NK-92 (cell line): ENCODE measurements around the gene INHBB.
"Not testable (repeated sequence)": the region's sequence is repeated elsewhere in the genome, so short reads cannot be mapped to it uniquely, and the experiment has no call there.

ENCODE experiments used
- DNase-seq: peaks from one replicate; lab custom pipeline; 2025; ENCODE audit not compliant: unreplicated experiment; lab: John Stamatoyannopoulos, UW

Gene INHBB

DNA sequence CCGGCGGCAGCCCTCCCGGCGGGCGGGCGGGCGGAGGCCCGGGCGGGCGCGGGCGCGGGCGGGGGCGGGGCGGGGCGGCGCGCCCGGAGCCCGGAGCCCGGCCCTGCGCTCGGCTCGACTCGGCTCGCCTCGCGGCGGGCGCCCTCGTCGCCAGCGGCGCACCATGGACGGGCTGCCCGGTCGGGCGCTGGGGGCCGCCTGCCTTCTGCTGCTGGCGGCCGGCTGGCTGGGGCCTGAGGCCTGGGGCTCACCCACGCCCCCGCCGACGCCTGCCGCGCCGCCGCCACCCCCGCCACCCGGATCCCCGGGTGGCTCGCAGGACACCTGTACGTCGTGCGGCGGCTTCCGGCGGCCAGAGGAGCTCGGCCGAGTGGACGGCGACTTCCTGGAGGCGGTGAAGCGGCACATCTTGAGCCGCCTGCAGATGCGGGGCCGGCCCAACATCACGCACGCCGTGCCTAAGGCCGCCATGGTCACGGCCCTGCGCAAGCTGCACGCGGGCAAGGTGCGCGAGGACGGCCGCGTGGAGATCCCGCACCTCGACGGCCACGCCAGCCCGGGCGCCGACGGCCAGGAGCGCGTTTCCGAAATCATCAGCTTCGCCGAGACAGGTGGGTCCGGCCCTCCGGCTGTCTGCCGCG is at the start of gene INHBB:
Gene INHBB (plus strand): TSS at position 111 of the 641 bp plus-strand sequence. CDS start 53 bp downstream, at position 164.
- DNase-seq: no peak

DNA sequence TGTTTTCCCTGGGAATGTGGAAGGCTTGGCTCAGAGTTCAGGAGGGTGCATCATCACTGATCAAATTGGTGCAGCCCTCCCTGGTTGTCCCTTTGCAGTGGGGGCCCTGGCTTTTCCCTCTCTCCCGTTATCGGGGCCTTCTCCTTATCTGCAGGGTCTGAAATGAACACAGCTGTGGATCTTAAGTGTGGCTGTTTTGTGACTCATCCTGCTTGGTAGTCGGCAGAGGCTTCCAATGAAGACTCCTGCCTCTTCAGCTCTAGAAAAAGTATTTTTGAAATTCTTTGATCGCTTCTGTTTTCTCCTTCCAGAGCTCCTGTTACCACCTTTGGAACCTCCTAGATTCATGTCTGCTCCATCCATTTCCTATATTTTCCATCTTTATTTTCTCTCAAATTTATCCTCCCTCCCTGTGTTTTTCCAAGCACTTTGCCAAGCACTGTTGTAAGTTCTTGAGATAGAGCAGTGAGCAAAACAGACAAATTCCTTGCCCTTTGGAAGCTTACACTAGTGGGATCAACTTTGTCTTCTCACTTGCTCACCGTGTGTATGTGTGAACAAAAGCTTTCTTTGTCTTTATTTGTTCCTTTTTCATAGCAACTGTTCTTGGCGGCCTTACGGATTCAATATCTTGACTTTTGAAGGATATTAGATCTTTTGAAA is 47.6 kb upstream of the INHBB start:
- DNase-seq: no peak

DNA sequence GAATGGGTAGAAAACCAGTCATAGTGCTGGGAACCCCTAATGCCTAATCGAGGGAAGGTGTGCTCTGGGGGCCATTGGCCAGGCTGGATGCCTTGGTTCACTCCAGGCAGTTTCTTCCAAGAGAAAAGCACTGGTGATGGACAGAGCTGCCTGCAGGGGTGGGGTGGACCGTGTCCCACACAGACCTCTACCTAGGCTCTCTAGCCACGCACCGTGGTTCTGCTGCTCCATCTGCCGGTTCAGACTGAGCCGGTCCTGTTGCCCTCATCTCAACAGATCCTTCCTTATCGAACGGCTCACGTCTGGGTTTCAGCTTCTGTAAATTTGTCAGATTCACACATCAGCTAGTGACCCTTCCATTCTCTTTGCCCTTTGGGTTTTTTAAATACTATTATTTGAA is 46.9 kb upstream of the INHBB start:
- DNase-seq: no peak

DNA sequence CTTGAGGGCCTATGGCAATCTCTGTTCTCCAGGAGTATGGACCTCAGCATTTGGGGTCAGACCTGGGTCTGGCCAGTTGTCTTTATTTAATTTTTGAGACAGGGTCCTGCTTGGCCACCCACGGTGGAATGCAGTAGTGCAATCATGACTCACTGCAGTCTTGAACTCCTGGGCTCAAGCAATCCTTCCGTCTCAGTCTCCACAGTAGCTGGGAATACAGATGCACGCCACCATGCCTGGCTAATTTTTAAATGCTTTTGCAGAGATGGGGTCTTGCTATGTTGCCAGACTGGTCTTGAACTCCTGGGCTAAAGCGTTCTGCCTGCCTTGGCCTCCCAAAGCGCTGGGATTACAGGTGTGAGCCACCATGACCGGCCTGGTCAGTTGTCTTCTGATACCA is 46.4 kb upstream of the INHBB start:
- DNase-seq: no peak

DNA sequence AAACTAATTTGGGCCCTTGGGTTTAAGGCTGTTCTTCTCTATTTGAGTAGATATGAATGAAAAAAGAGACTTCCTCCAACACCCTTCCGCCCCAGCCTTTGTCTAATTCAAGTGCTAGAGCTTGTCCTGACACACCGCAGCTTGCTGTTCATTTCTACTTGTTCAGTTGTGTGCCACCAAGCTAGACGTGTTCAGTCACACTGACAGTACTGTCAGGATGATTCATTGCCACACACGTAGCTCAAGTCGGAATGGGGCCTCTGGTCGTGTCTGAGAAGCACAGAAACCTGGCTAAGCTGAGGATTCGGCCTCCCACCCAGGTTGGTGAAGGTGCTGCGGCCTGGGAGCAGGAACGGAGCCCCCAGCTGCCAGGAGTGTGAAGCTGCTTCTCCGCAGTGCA is 45.6 kb upstream of the INHBB start:
- DNase-seq: no peak

DNA sequence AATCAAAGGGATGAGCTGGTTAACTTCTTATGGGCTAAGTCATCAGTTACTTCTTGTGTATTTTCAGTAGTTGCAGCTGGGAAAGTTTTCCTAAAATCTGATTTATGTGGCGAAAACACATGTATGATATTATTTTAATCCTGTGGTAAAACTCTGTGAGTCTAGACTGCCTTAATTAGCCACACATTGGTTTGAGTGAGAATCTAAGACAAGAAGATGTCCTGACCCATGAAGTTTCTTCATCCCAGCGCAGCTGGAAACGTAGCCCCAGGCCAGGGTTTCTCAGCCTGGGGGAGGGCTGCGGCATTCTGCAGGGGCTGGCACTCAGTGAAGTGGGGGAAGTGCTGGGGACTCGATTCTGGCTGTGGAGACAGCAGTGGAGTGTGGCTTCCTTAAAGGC is 44.7 kb upstream of the INHBB start:
- no peak for DNase-seq

DNA sequence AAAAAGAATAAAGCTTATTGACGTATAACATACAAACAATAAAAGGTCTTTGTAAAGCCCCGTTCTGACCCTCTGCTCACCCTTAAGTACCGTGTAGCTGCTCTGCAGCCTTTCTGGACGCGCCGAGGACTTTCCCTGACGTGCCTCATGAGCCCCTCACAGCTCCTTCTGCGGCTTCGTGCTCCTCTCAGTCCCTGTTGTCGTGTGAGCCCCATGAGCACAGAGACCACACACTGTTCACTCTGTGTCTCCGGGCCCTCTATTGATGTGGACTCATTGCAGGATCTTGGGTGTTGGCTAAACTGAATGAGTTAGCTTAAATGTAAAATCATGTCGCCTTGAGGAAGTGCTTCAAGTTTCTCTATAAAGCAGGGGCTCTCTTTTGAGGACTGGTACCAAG is 43.6 kb upstream of the INHBB start:
- DNase-seq: no peak

DNA sequence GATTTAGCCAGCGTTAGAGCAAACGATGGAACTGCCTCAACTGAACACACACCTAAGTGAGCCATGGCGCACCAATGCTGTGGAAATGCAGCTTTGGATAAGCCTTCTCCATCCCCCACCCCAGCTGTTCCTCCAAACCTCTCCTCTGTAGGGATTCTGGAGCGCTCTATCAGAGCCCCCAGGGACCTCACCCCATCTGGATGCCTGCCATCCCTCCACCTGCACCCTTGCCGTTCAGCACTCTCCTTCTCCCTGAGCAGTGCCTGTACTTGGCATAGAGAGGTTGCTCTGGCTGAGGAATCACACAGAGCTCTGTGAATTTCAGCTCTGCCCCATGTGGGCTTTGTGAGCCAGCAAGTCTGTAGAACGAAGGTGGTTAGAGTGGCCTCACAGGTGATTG is 42.8 kb upstream of the INHBB start:
- no peak for DNase-seq

DNA sequence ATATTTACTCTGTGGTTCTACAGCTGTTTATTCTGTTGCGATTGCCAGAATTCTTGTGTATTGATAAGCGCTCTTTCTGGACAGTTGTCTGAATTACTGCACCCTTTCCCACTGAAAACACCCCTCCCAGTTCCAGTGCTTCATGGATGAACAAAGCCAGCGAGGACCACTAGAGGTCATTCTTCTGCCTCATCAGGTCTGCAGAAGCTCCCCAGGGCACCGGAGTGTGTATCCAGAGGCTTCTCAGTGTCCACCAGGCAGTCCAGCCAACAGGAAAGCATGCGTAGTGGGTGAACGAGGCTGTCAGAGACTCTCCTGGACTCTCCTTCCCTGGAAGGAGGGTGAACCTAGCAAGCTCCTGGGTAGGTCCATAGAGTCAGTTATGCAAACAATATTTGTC is 40.6 kb upstream of the INHBB start:
- no peak for DNase-seq

DNA sequence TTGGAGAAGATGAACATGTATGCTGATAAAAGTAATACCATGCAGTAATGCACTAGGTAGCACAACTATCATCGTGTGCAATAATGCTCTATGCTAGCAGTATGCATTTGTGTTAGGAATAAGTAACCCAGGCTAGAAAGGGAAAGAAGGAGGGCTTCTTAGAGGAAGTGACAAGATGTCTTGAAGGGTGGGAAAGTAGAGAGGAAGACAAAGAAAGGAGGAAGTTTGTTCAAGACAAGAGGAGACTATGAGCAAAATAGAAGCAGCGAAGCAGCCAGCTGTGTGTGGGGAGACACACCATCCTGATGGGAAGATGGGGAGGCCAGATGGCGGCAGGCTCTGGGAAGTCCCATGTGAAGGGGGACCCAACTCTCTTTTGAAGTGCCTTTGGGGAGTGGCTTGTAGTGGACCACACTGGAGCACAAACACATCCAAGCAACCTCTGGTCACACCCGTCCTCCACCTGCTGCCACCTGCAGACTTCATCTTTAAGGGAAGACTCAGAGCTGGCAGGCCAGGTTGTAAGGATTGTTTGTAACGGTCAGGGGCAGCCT is 39.9 kb upstream of the INHBB start:
- no peak for DNase-seq

DNA sequence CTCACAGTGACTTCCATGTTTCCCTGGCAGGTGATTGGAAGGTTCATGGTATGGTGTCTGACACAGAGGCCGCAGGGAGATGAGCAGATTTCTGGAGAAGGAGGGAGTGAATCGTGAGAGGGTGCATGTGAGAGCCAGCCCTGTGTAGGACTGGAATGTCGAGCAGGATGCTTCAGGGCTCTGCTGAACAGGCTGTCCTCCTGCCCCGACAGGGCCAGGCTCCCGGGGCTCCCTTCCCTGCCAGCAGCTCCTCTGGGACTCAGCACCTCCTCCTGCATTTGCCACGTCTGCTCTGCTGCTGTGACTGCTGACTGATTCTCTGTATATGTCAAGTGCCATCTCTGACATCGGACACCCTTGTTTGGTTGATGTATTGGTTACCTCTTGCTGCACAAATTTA is 38.5 kb upstream of the INHBB start:
- no peak for DNase-seq

DNA sequence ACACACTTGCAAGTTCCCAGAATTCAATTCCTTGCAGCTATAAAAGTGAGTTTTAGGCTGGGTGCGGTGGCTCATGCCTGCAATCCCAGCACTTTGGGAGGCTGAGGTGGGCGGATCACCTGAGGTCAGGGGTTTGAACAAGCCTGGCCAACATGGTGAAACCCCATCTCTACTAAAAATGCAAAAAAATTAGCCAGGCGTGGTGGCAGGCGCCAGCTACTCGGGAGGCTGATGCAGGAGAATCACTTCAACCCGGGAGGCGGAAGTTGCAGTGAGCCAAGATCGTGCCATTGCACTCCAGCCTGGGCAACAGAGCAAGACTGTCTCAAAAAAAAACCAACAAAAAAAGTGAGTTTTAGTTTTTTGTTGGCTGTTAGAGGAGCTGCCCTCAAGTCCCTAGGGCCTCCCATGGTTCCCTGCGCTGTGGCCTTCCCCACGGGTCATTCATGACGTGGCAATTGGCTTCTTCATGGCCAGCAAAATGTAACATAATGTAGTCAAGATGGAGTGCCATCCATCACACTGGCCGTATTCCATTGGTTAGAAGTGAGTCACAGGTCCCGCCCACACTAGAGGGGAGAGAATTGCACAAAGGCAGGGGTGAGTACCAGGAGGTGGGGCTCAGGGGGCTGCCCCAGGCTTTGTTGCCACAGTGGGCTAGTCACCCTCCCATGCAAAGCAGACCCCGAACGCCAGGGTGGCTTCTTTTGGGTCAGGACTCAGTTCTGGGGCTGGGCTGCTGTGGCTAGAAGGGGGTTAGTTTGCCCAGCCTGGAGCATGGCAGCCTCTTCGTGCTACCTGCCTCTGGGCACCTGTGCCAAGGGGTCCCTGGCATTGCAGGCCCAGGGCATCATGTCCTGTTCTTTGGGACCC is 37.7 kb upstream of the INHBB start:
- no peak for DNase-seq

DNA sequence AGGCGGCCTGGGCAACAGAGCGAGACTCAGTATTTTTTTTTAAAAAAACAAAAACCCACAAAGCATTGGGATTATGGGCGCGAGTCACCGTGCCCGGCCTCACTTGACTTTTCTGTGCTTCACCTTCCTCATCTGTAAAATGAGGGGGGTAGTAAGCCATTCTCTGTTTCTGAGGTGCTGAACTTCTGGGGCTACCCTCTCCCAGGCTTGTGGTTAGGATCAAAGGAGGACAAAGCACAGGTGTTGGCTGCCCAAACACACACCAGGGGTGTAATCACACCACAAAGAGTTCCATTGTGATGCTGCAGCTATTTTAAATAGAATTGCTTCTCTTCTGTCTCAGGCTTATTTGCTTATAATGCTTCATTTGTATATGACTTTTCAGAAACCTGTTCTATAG is 35.8 kb upstream of the INHBB start:
- DNase-seq: no peak

DNA sequence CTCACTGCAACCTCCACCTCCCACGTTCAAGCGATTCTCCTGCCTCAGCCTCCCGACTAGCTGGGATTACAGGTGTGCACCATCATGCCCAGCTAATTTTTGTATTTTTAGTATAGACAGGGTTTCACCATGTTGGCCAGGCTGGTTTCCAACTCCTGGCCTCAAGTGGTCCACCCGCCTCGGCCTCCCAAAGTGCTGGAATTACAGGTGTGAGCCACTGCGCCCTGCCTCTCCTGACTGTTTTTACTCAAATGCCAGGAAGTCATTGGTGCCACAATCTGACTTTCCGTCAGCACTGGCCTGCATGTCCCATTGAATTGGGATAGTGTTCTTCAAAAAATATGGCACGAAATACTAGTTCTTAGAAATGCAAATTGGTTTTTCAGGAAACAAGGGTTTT is 35.1 kb upstream of the INHBB start:
- DNase-seq: not testable (repeated sequence)

DNA sequence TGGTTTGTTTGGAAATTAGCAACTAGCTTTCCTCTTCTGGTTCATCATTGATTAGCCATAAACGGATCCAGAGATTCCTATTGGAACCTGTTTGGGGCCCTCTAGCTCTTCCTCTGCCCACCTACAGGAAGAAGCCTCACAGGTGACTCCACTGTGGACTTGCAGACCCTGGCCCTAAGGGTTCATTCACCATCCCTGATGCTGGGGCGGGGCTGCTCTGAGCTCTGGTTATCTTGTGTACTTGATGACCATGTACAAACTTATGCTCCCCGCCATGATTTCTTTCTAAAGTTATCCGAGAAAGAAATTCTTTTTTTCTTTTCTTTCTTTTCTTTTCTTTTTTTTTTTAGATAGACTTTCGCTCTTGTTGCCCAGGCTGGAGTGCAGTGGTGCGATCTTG is 33.9 kb upstream of the INHBB start:
- DNase-seq: no peak

DNA sequence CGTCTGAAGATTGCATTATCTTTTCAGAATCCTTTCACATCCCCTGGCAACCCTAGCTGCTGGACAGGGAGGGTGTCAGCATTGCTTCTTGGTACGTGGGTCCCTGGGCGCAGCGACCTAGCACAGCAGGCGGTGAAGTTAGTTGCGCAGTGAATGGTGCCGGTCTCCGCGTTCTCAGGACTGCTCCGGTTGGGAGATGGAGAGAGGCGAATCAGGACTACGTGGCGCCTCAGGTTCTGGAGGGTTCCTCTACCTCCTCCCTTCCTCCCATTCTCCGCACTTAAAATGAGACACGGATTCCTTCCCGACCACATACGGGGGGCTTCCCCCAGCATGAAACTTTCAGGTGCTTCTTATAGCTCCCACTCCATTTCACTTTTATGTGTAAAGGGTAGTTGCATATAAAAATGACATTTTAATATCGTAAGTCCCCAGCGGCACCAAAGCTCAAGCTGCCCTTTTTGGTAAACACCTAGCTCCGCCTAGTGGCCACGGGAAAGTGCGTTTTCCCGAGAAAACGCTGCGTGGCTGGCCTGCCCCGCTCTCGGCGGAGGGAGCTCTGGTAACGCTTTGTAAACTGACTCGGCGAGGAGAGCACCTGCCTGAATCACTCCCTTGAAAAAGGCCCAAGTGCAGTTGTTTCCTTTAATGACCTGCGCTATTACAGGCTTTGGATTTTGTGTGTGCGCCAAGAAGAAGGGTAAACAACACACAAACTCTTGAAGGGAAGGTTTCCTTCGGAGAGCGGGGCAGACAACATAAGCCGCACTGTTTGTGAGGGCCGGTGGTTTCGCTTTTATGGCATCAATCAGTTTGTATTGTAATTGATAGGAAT is 32.9 kb upstream of the INHBB start:
- DNase-seq: no peak

DNA sequence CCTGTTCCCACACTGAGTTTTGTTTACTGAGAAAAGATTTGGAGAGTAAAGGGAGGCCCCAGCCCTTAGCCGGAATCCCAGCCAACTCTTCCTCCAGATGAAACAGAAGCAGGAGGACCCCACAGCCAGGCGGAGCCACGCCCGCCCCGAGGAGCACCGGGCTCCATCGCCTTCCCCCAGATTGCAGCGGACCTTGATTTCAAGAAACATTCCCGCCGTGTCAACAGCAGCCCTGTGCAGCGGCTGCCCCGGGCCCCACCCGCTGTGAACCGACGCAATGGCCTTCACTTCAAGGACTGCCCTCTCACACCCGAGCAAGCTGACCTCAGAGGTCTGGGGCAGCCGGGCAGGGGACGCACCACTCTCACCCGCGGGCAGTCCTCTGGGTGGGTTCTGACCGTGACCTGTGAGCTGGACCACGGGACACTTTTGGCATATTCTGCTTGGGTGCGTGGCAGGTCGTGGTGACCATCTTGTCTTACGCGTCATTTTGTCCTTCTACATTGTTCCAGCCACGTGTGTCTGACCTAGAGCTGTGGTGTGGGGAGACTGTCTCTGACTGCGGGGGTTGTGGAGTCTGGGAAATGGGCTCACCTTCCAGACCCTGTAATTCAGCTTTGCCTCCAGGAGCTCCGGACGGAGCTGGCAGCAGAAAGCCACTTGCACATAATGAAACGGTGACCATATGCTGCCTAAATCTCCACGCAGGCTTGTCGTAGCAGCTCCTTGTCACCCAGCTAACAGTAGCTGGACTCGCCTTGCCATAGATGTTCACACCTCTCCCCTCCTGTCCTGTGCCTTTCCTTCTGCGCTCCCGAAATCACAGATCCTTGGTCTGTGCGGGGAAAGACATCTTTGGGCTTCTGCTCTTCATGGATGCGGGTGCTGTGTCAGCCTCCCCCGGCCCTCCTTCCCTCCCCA is 32.0 kb upstream of the INHBB start:
- no peak for DNase-seq

DNA sequence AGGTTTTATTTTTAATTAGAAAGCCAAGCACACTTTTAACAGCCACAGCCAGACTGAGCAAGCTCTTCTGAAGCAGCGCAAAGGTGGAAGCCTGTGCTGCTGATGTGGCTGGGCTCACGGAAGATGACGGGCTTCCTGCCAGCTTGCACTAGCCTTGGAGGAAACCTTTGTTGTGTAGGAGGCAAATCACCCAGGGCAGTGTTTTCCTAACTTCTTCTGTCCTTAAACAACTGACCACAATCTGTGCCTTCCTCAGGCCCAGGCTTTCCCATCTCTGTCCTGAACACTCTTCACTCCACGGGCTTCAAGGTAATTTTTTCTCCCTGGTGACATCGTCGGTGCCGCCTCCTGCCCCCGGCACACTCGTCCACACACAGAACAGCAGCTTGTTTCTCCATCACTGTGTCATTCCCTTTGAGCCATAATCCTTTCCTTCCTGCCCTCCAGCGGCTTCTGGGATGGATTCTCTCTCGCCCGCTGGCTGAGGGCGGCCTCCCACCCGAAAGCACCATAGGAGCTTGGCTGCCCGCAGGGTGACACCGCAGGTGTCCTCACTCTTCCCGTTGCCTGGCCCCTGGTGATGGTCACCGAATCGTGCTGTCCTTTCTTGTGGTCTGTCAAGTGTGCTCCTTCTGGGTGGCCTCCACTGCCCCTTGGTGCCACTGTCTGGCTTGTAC is 31.1 kb upstream of the INHBB start:
- DNase-seq: no peak

DNA sequence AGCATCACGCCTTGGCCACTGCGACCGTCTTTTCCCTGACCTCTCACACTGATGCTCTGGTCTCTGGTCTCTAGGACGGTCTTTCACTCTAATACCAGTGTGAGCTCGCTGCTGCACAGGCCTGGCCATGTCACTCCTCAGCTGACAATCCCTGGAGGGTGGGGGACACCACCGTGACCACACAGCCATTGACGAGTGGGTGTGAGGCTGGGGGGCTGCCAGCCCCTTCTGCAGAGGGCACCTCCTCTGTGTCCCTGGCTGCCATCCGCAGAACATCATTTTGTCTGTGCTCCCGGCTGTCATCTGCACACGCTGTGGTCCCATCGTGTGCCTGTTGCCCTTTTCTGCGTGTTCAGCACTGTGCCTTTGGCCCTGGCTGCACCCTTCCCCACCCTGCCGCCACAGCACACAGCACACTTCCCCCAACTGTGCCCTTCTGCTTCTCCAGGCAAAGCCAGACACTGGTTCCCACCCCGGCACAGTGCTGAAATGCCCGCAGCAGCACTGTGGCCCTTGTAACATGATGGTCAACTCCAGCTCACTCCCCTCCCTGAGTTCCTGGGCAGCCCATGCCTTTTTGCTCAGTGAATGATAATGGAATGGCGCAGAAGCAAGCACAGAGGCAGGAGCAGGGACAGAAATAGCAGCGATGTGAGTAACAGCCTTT is 30.4 kb upstream of the INHBB start:
- DNase-seq: no peak
